Adrenal gland (tissue), 12 donors: ENCODE results near the gene UBE2E2. TPM values are rescaled to one million over a fixed set of nuclear protein-coding genes. Genes with fewer than 3 reads are reported as not detected.

Source experiments
- DNase-seq, 7 donors: peaks; one replicate each; pipeline ENCODE4 v3.0.0-alpha.2; 2019 to 2020
- H3K27ac ChIP-seq, 5 donors: fragments of 200-600 bp; sonication (generic) in 4 of 5; 1 replicate in 3 of 5; 2 replicates in 2 of 5; pipeline versions ENCODE4 v1.5.1 to v1.8.0; 2016 to 2020; ENCODE audit warnings: mild to moderate bottlenecking in 1 of 5
- H3K27me3 ChIP-seq: fragments of 200-600 bp; 2 replicates; pipeline ENCODE4 v1.8.0; 2021
- H3K36me3 ChIP-seq, 2 donors: fragments of 200-600 bp; replicated peaks in 1 of 2; 1 replicate in 1 of 2; 2 replicates in 1 of 2; pipeline versions ENCODE4 v1.5.1 to v1.8.0; 2018 to 2022
- H3K4me1 ChIP-seq, 2 donors: fragments of 200-600 bp; replicated peaks in 1 of 2; 1 replicate in 1 of 2; 2 replicates in 1 of 2; pipeline versions ENCODE4 v1.5.1 to v1.8.0; 2018 to 2021
- H3K4me3 ChIP-seq, 4 donors: fragments of 200-600 bp; sonication (generic) in 3 of 4; one replicate each; pipeline ENCODE4 v1.5.1; 2016 to 2018
- H3K9me3 ChIP-seq, 3 donors: fragments of 200-600 bp; sonication (generic) in 1 of 3; replicated peaks in 1 of 3; 1 replicate in 2 of 3; 2 replicates in 1 of 3; pipeline versions ENCODE4 v1.5.1 to v1.8.0; 2016 to 2021
- CTCF ChIP-seq, 6 experiments: fragments of 450-650 bp in 4 of 6; fragments of 200-600 bp in 2 of 6; sonication (generic) in 1 of 6; IDR thresholded peaks; 1 replicate in 5 of 6; 2 replicates in 1 of 6; pipeline versions ENCODE4 v1.5.1 to v1.8.0; 2016 to 2021; ENCODE audit warnings: antibody characterized with exemption in 6 of 6, mild to moderate bottlenecking in 2 of 6, moderate library complexity in 1 of 6
- POLR2A ChIP-seq, 2 donors: fragments of 450-650 bp; IDR thresholded peaks; one replicate each; pipeline ENCODE4 v1.6.1; 2017; ENCODE audit warnings: antibody characterized with exemption in 2 of 2, mild to moderate bottlenecking in 2 of 2, moderate library complexity in 1 of 2
- WGBS, 4 donors: extraction: QIAGEN DNeasy Blood & Tissue Kit in 2 of 4; methylation state at CpG; one replicate each; pipeline versions ENCODE4 v1.1.5 to v1.1.7; 2013 to 2017; 5-methylcytosine and 5-hydroxymethylcytosine counted together
- intact Hi-C, 2 donors: fragments of 100-400 bp; cut with DNase I; formaldehyde crosslinking; loops; one replicate each; pipeline versions ENCODE4 v1.14.1 to v1.15.0; 2022 to 2023
- polyA plus RNA-seq, 3 donors: library from polyadenylated mRNA; stranded (reverse); fragments of 200-250 nt in 2 of 3; fragments of 350-450 nt in 1 of 3; fragmentation: Illumina TruSeq in 1 of 3; extraction: RNeasy Lipid Tissue Mini Kit (QIAGEN cat#74804) in 1 of 3; gene quantifications; one replicate each; pipeline ENCODE4 v1.2.3, GENCODE V29; 2013 to 2014
- total RNA-seq, 9 donors: library from RNA; depleted of rRNA in 4 of 9; stranded (reverse); fragments of >200 nt in 4 of 9; fragments of 120-200 nt in 1 of 9; fragmentation: NEBNext Ultra II Directional in 1 of 9; extraction: Animal tissue kit (Norgen Biotek cat#: 25700) in 1 of 9; gene quantifications; one replicate each; pipeline versions ENCODE4 v1.1.0 to v1.2.4, GENCODE V29; 2013 to 2023
- donor health status: healthy with polysubstance abuse.
- donor health status: Bipolar disorder and iron deficiency.
- donor health status: DM: yes; HTN: yes; CAD: no.
- donor health status: DM: no; HTN: no; CAD: no.
- donor health status: DM: no; HTN: no; CAD: no.
- donor health status: DM: yes; HTN: yes; CAD: no.

The UBE2E2 gene
- total and polyA plus RNA-seq, 12 donors = 9.3 to 29.6 (median 20.7) TPM

GRCh38 chr3:23549148-23549910, 346.2 kb downstream of the UBE2E2 start:
- DNase-seq = no peak
- no peaks in the 10 kb centered on the region for H3K9me3 ChIP-seq
- no peaks in the 10 kb centered on the region for H3K27me3 ChIP-seq
- H3K36me3 ChIP-seq = no peaks in the 10 kb centered on the region
- H3K27ac ChIP-seq = no peak overlapping the region
- no peak for TF ChIP-seq POLR2A (IDR thresholded peaks at IDR 0.05)
- TF ChIP-seq CTCF (IDR thresholded peaks at IDR 0.05) = no peak
- 89 to 91% (median 90%) methylated on average over 8 of the region's 8 CpGs for WGBS, 4 donors
- intact Hi-C loops = no loop called here
- H3K4me1 ChIP-seq = no peaks in the 10 kb centered on the region
- H3K4me3 ChIP-seq = no peak overlapping the region

- WGBS, 4 donors = 75 to 88% (median 86%) methylated on average over 1 of the region's 1 CpG
- Histone ChIP-seq H3K27ac (no peak overlapping the region), H3K27me3 (no peaks in the 10 kb centered on the region), H3K4me3 (no peak overlapping the region), H3K9me3 (no peaks in the 10 kb centered on the region), H3K36me3 (no peaks in the 10 kb centered on the region), H3K4me1 (no peaks in the 10 kb centered on the region)
- TF ChIP-seq POLR2A (IDR thresholded peaks at IDR 0.05) (no peak), CTCF (IDR thresholded peaks at IDR 0.05) (no peak)
- no peak for DNase-seq
- intact Hi-C loops = no loop called here
These were observed 347.3 kb downstream of the UBE2E2 start for GRCh38 chr3:23550402-23550801.

- 88 to 97% (median 95%) methylated on average over 1 of the region's 1 CpG for WGBS, 4 donors
- Histone ChIP-seq H3K27me3 (no peaks in the 10 kb centered on the region), H3K36me3 (no peaks in the 10 kb centered on the region), H3K27ac (no peak overlapping the region), H3K4me1 (no peaks in the 10 kb centered on the region), H3K4me3 (no peak overlapping the region), H3K9me3 (no peaks in the 10 kb centered on the region)
- intact Hi-C loops = no loop called here
- TF ChIP-seq CTCF (IDR thresholded peaks at IDR 0.05) (no peak), POLR2A (IDR thresholded peaks at IDR 0.05) (no peak)
- DNase-seq = no peak
These were observed 349.4 kb downstream of the UBE2E2 start for GRCh38 chr3:23552506-23552905.

- no peak overlapping the region for H3K27ac ChIP-seq
- TF ChIP-seq CTCF (IDR thresholded peaks at IDR 0.05) = no peak
- no peak for TF ChIP-seq POLR2A (IDR thresholded peaks at IDR 0.05)
- H3K27me3 ChIP-seq = no peaks in the 10 kb centered on the region
- no peaks in the 10 kb centered on the region for H3K4me1 ChIP-seq
- 84 to 94% (median 89%) methylated on average over 3 of the region's 3 CpGs for WGBS, 4 donors
- intact Hi-C loops = no loop called here
- H3K4me3 ChIP-seq = no peak overlapping the region
- H3K36me3 ChIP-seq = no peaks in the 10 kb centered on the region
- no peaks in the 10 kb centered on the region for H3K9me3 ChIP-seq
- DNase-seq = no peak
These were observed 350.2 kb downstream of the UBE2E2 start for GRCh38 chr3:23553353-23553752.
